Endothelial cell of umbilical vein (primary cell): Measurements from ENCODE around the gene KIFC3. TPM values are rescaled to one million over a fixed set of nuclear protein-coding genes. Genes with fewer than 3 reads are reported as not detected.

Source experiments
- BruUV-seq: library from RNA; stranded (reverse); fragments of 400-500 nt; replicated peaks from 2 replicates; lab custom pipeline; 2021; lab: Mats Ljungman, UMichigan
- CTCF ChIA-PET: fragments of 300-600, 350-600 bp; sonication (Branson Sonifier 250); formaldehyde crosslinking; loops from one replicate; lab custom pipeline; 2021; ENCODE audit warnings: antibody characterized with exemption, inconsistent platforms; lab: Charles Lee
- POLR2A ChIA-PET: fragments of 300-600, 350-600 bp; sonication (Branson Sonifier 250); formaldehyde crosslinking; loops from one replicate; lab custom pipeline; 2021; ENCODE audit warnings: antibody characterized with exemption, inconsistent platforms; lab: Charles Lee
- DNase-seq: peaks from one replicate; pipeline ENCODE4 v3.0.0-alpha.2; 2011; ENCODE audit warnings: low read depth, low spot score
- FAIRE-seq: peaks from 2 replicates; lab custom pipeline; 2011; peaks lifted over from hg19 to GRCh38; lab: Jason Lieb, UNC
- H2AFZ ChIP-seq: 2 replicates; pipeline ENCODE4 v1.6.0; 2012; ENCODE audit warnings: low read depth, low read length, control low read depth, inconsistent platforms
- H3K27ac ChIP-seq: 2 replicates; pipeline ENCODE4 v1.5.1; 2011; ENCODE audit warnings: low read depth, mild to moderate bottlenecking, control low read depth, low read length, moderate library complexity; ENCODE audit not compliant: insufficient read depth
- H3K27me3 ChIP-seq, 2 experiments: 2 replicates each; pipeline versions ENCODE4 v1.6.0 to v1.6.1; 2011; ENCODE audit warnings: low read length in 2 of 2, mixed read lengths in 1 of 2; ENCODE audit not compliant: control insufficient read depth in 2 of 2, insufficient read depth in 2 of 2
- H3K36me3 ChIP-seq, 2 experiments: 2 replicates in 1 of 2; 3 replicates in 1 of 2; pipeline ENCODE4 v1.5.1; 2011; ENCODE audit warnings: low read length in 2 of 2, mild to moderate bottlenecking in 1 of 2, moderate library complexity in 1 of 2; ENCODE audit not compliant: control insufficient read depth in 2 of 2, insufficient read depth in 2 of 2; ENCODE audit errors: extremely low read depth in 1 of 2
- H3K4me1 ChIP-seq: 3 replicates; pipeline ENCODE4 v1.5.1; 2011; ENCODE audit warnings: mild to moderate bottlenecking, low read length; ENCODE audit not compliant: control insufficient read depth, insufficient read depth; ENCODE audit errors: extremely low read depth
- H3K4me2 ChIP-seq: 2 replicates; pipeline ENCODE4 v1.6.1; 2011; ENCODE audit warnings: low read length, control low read depth, mixed read lengths; ENCODE audit not compliant: insufficient read depth
- H3K4me3 ChIP-seq, 3 experiments: fragments of 200-600 bp in 1 of 3; sonication (generic), shearing (Covaris generic) in 1 of 3; replicated peaks in 1 of 3; 2 replicates each; pipeline ENCODE4 v1.5.1; 2011 to 2016; ENCODE audit warnings: control low read depth in 3 of 3, low read length in 3 of 3, mild to moderate bottlenecking in 2 of 3, inconsistent platforms in 1 of 3, low read depth in 1 of 3, moderate library complexity in 1 of 3; ENCODE audit not compliant: insufficient read depth in 1 of 3
- H3K79me2 ChIP-seq: 2 replicates; pipeline ENCODE4 v1.6.0; 2012; ENCODE audit warnings: low read length, inconsistent platforms; ENCODE audit not compliant: control insufficient read depth, insufficient read depth
- H3K9ac ChIP-seq: replicated peaks from 2 replicates; pipeline ENCODE3; 2011; ENCODE audit warnings: low read length, control low read depth; ENCODE audit not compliant: insufficient read depth; ENCODE audit errors: extremely low read depth
- H3K9me1 ChIP-seq: replicated peaks from 3 replicates; pipeline ENCODE4 v1.6.0; 2011; ENCODE audit warnings: mild to moderate bottlenecking, low read length; ENCODE audit not compliant: control insufficient read depth, insufficient read depth; ENCODE audit errors: extremely low read depth
- H3K9me3 ChIP-seq: replicated peaks from 2 replicates; pipeline ENCODE4 v1.5.1; 2012; ENCODE audit warnings: low read length, inconsistent platforms; ENCODE audit not compliant: control insufficient read depth, insufficient read depth
- H4K20me1 ChIP-seq: replicated peaks from 2 replicates; pipeline ENCODE3; 2011; ENCODE audit warnings: mild to moderate bottlenecking, low read length; ENCODE audit not compliant: control insufficient read depth, insufficient read depth; ENCODE audit errors: extremely low read depth
- CTCF ChIP-seq, 2 donors: IDR thresholded peaks; 1 replicate in 1 of 2; 2 replicates in 1 of 2; pipeline ENCODE4 v1.5.1; 2011; ENCODE audit warnings: low read length in 2 of 2, mild to moderate bottlenecking in 2 of 2, moderate library complexity in 2 of 2, control low read depth in 1 of 2, inconsistent platforms in 1 of 2, low read depth in 1 of 2; ENCODE audit not compliant: insufficient read depth in 1 of 2; ENCODE audit errors: extremely low read depth in 1 of 2
- EZH2 ChIP-seq: IDR thresholded peaks from 2 replicates; pipeline ENCODE4 v1.6.1; 2012; ENCODE audit warnings: borderline replicate concordance, low read depth, mild to moderate bottlenecking, moderate library complexity, low read length, inconsistent platforms; ENCODE audit not compliant: severe bottlenecking
- FOS ChIP-seq: IDR thresholded peaks from 2 replicates; pipeline ENCODE4 v1.6.1; 2011; ENCODE audit warnings: mild to moderate bottlenecking, low read length, moderate library complexity, borderline replicate concordance; ENCODE audit not compliant: insufficient read depth
- GATA2 ChIP-seq: IDR thresholded peaks from 2 replicates; pipeline ENCODE4 v1.7.0; 2011; ENCODE audit warnings: low read depth, mild to moderate bottlenecking, moderate library complexity, mixed read lengths, low read length; ENCODE audit not compliant: insufficient read length, insufficient read depth
- JUN ChIP-seq: IDR thresholded peaks from 2 replicates; pipeline ENCODE4 v1.6.1; 2011; ENCODE audit warnings: borderline replicate concordance, low read depth; ENCODE audit not compliant: insufficient read length, insufficient read depth
- MAX ChIP-seq: IDR thresholded peaks from 2 replicates; pipeline ENCODE4 v1.6.1; 2011; ENCODE audit not compliant: insufficient read depth, insufficient read length
- MYC ChIP-seq: IDR thresholded peaks from one replicate; pipeline ENCODE4 v1.6.1; 2011; ENCODE audit warnings: mild to moderate bottlenecking, low read depth, low read length
- POLR2A ChIP-seq: IDR thresholded peaks from 2 replicates; pipeline ENCODE4 v1.6.1; 2012; ENCODE audit warnings: low read depth, mild to moderate bottlenecking, control low read depth, low read length
- POLR2AphosphoS5 ChIP-seq: IDR thresholded peaks from 2 replicates; pipeline ENCODE4 v1.6.1; 2012; ENCODE audit warnings: low read depth, mild to moderate bottlenecking, control low read depth, low read length, moderate library complexity; ENCODE audit not compliant: insufficient read depth
- dilution Hi-C: fragments of 300-500 bp; cut with MboI; formaldehyde crosslinking; loops from one replicate; pipeline ENCODE4 v1.15.0; 2019; ENCODE audit warnings: low sequenced_read_pairs; ENCODE audit not compliant: extremely low pct_ligation_motif_present
- intact Hi-C: fragments of 100-400 bp; cut with micrococcal nuclease; formaldehyde crosslinking; loops from one replicate; pipeline ENCODE4 v1.10.0; 2022
- polyA plus RNA-seq, 4 experiments: library from polyadenylated mRNA; depleted of rRNA in 3 of 4; stranded (reverse) in 3 of 4; unstranded in 1 of 4; fragments of >200 nt; gene quantifications; 2 replicates each; pipeline versions ENCODE4 v1.2.1 to v1.2.3, GENCODE V29; 2011 to 2012; ENCODE audit warnings: missing spikeins in 1 of 4
- total RNA-seq: library from RNA; stranded (reverse); gene quantifications from 2 replicates; pipeline ENCODE4 v1.2.3, GENCODE V29; 2021

The KIFC3 gene
- total and polyA plus RNA-seq, 2 donors (not counting 3 experiments of a cell fraction or from before 2014, with no cell fraction given): 36.3 to 62.2 TPM

GRCh38 chr16:57752581-57753447 lies 49.5 kb downstream of the KIFC3 start:
- Histone ChIP-seq H3K9me3 (no peaks in the 10 kb centered on the region), H3K9ac (no peak overlapping the region), H2AFZ (no peak overlapping the region), H3K4me1 (no peaks in the 10 kb centered on the region), H3K4me2 (no peak overlapping the region), H3K79me2 (no peaks in the 10 kb centered on the region), H3K27me3 (no peaks in the 10 kb centered on the region), H3K9me1 (no peaks in the 10 kb centered on the region), H3K36me3 (peaks cover 0 to 24% of the 10 kb centered on the region in 2 experiments), H3K27ac (no peak overlapping the region), H4K20me1 (no peaks in the 10 kb centered on the region), H3K4me3 (no peak overlapping the region)
- dilution Hi-C loops: no loop called here
- TF ChIP-seq FOS (no peak), MYC (no peak), EZH2 (no peak), MAX (no peak), POLR2A (no peak), CTCF (IDR thresholded peaks at IDR 0.05; ENCODE audit: extremely low read depth in 1 of 2, insufficient read depth in 1 of 2, low read depth in 1 of 2, low read length in 2 of 2) (no peak), GATA2 (no peak), POLR2AphosphoS5 (no peak), JUN (no peak)
- ChIA-PET CTCF (interaction anchor here (2.8 kb wide), 1 partner anchor 176 kb away, joined by 7 read pairs; no protein-coding TSS in a partner anchor), POLR2A (no interaction called here)
- FAIRE-seq: no peak
- intact Hi-C loops: no loop called here
- no TSS peak for BruUV-seq
- DNase-seq: no peak
